GM12878 (cell line): Measurements from ENCODE around the gene ECT2. TPM values are rescaled to one million over a fixed set of nuclear protein-coding genes. Genes with fewer than 3 reads are reported as not detected.

Experiments
- ATAC-seq: fragments of 200-7000 bp; cut with Tn5 transposase; 3 replicates; pipeline ENCODE4 v1.9.1; 2020; ENCODE audit warnings: mild to moderate bottlenecking, moderate library complexity
- BruUV-seq: library from RNA; stranded (reverse); fragments of 400-500 nt; replicated peaks from 2 replicates; lab custom pipeline; 2021; lab: Mats Ljungman, UMichigan
- CTCF ChIA-PET: fragments of 300-600 bp; sonication (Branson Sonifier 250); formaldehyde crosslinking; extraction: SDS; loops from one replicate; lab custom pipeline; 2021; ENCODE audit warnings: inconsistent platforms; lab: Yijun Ruan, JAX
- POLR2A ChIA-PET: fragments of 350-600 bp; formaldehyde crosslinking; extraction: SDS; loops from one replicate; lab custom pipeline; 2021; ENCODE audit warnings: inconsistent platforms; lab: Charles Lee
- RAD21 ChIA-PET: fragments of 300-600 bp; sonication (Branson Sonifier 250); formaldehyde crosslinking; loops from one replicate; lab custom pipeline; 2023; ENCODE audit warnings: antibody characterized with exemption; ENCODE audit not compliant: unreplicated experiment; lab: Charles Lee
- SMC1A ChIA-PET: fragments of 300-600 bp; sonication (Branson Sonifier 250); formaldehyde crosslinking; loops from one replicate; lab custom pipeline; 2023; ENCODE audit not compliant: unreplicated experiment, uncharacterized antibody; lab: Charles Lee
- DNase-seq: peaks from one replicate; pipeline ENCODE4 v3.0.0-alpha.2; 2011; ENCODE audit warnings: low read depth, low spot score
- FAIRE-seq: peaks from 3 replicates; lab custom pipeline; 2011; peaks lifted over from hg19 to GRCh38; lab: Jason Lieb, UNC
- H2AFZ ChIP-seq: 2 replicates; pipeline ENCODE4 v1.6.0; 2011; ENCODE audit warnings: low read depth, low read length, control low read depth; ENCODE audit not compliant: control insufficient read depth
- H3K27ac ChIP-seq: 2 replicates; pipeline ENCODE4 v1.5.1; 2011; ENCODE audit warnings: control low read depth; ENCODE audit not compliant: control insufficient read depth, insufficient read depth
- H3K27me3 ChIP-seq, 2 experiments: replicated peaks in 1 of 2; 2 replicates each; pipeline versions ENCODE4 v1.6.0 to v1.6.1; 2011; ENCODE audit warnings: low read length in 1 of 2; ENCODE audit not compliant: control insufficient read depth in 2 of 2, insufficient read depth in 2 of 2
- H3K36me3 ChIP-seq, 2 experiments: 2 replicates each; pipeline ENCODE4 v1.5.1; 2011; ENCODE audit warnings: low read length in 1 of 2; ENCODE audit not compliant: control insufficient read depth in 2 of 2, insufficient read depth in 2 of 2
- H3K4me1 ChIP-seq: 2 replicates; pipeline ENCODE4 v1.6.1; 2011; ENCODE audit warnings: mild to moderate bottlenecking, low read length, moderate library complexity, mixed read lengths; ENCODE audit not compliant: control insufficient read depth, insufficient read depth
- H3K4me2 ChIP-seq: 2 replicates; pipeline ENCODE4 v1.6.0; 2011; ENCODE audit warnings: control low read depth; ENCODE audit not compliant: control insufficient read depth, insufficient read depth
- H3K4me3 ChIP-seq: fragments of 200-600 bp; sonication (generic); 2 replicates; pipeline ENCODE4 v1.5.1; 2016
- H3K79me2 ChIP-seq: 2 replicates; pipeline ENCODE4 v1.6.0; 2011; ENCODE audit warnings: low read length; ENCODE audit not compliant: control insufficient read depth, insufficient read depth
- H3K9ac ChIP-seq: 2 replicates; pipeline ENCODE4 v1.8.0; 2011; ENCODE audit warnings: low read length, control low read depth, mixed read lengths; ENCODE audit not compliant: control insufficient read depth, insufficient read depth
- H3K9me3 ChIP-seq: replicated peaks from 3 replicates; pipeline ENCODE4 v1.5.1; 2011; ENCODE audit warnings: mild to moderate bottlenecking, low read length; ENCODE audit not compliant: control insufficient read depth, insufficient read depth
- H4K20me1 ChIP-seq: 2 replicates; pipeline ENCODE4 v1.6.0; 2011; ENCODE audit not compliant: control insufficient read depth, insufficient read depth
- CEBPB ChIP-seq, 2 experiments: fragments of 150-350 bp in 1 of 2; IDR thresholded peaks; 2 replicates each; pipeline ENCODE4 v1.6.1; 2012 to 2014; ENCODE audit warnings: low read depth in 2 of 2, low read length in 2 of 2, borderline replicate concordance in 1 of 2, inconsistent platforms in 1 of 2
- CHD2 ChIP-seq: IDR thresholded peaks from 2 replicates; pipeline ENCODE4 v1.6.1; 2011; ENCODE audit warnings: low read depth, low read length, improper control_type of control experiment, borderline replicate concordance
- EGR1 ChIP-seq, 2 experiments: IDR thresholded peaks; 1 replicate in 1 of 2; 2 replicates in 1 of 2; pipeline ENCODE4 v1.6.1; 2011 to 2012; ENCODE audit warnings: low read depth in 2 of 2, low read length in 2 of 2, borderline replicate concordance in 1 of 2, mild to moderate bottlenecking in 1 of 2, moderate library complexity in 1 of 2
- HCFC1 ChIP-seq: fragments of 150-350 bp; IDR thresholded peaks from 2 replicates; pipeline ENCODE4 v1.6.1; 2014; ENCODE audit warnings: low read length
- LARP7 ChIP-seq: fragments of 450-650 bp; IDR thresholded peaks from 2 replicates; pipeline ENCODE4 v1.6.1; 2017; ENCODE audit warnings: mild to moderate bottlenecking
- MEF2B ChIP-seq: fragments of 450-650 bp; IDR thresholded peaks from 2 replicates; pipeline ENCODE4 v1.6.1; 2018; ENCODE audit warnings: mild to moderate bottlenecking, moderate library complexity; ENCODE audit not compliant: partially characterized antibody, poor library complexity, severe bottlenecking
- PAX8 ChIP-seq: fragments of 450-650 bp; IDR thresholded peaks from 2 replicates; pipeline ENCODE4 v1.6.1; 2017; ENCODE audit warnings: mild to moderate bottlenecking, moderate library complexity
- PKNOX1 ChIP-seq: fragments of 450-650 bp; IDR thresholded peaks from 2 replicates; pipeline ENCODE4 v1.6.1; 2016; ENCODE audit warnings: mild to moderate bottlenecking
- RFX5 ChIP-seq: IDR thresholded peaks from 2 replicates; pipeline ENCODE4 v1.6.1; 2011; ENCODE audit warnings: low read depth, low read length, improper control_type of control experiment
- SIN3A ChIP-seq: IDR thresholded peaks from 2 replicates; pipeline ENCODE4 v1.6.1; 2012; ENCODE audit warnings: low read depth, low read length, improper control_type of control experiment
- SIX5 ChIP-seq: IDR thresholded peaks from 2 replicates; pipeline ENCODE4 v1.6.1; 2011; ENCODE audit warnings: mild to moderate bottlenecking, low read depth, low read length, moderate library complexity; ENCODE audit not compliant: severe bottlenecking
- STAT3 ChIP-seq: IDR thresholded peaks from 2 replicates; pipeline ENCODE4 v1.6.1; 2011; ENCODE audit warnings: low read depth, low read length, improper control_type of control experiment
- SUZ12 ChIP-seq: fragments of 200-600 bp; sonication (generic); IDR thresholded peaks from one replicate; pipeline ENCODE4 v1.6.1; 2018; ENCODE audit warnings: antibody characterized with exemption, mild to moderate bottlenecking; ENCODE audit not compliant: unreplicated experiment
- TBL1XR1 ChIP-seq: IDR thresholded peaks from 2 replicates; pipeline ENCODE4 v1.6.1; 2012; ENCODE audit warnings: low read depth, low read length, improper control_type of control experiment
- USF1 ChIP-seq: IDR thresholded peaks from 2 replicates; pipeline ENCODE4 v1.6.1; 2011; ENCODE audit warnings: borderline replicate concordance, low read depth, mild to moderate bottlenecking, moderate library complexity, mixed read lengths, low read length; ENCODE audit not compliant: insufficient read depth; ENCODE audit errors: extremely low read length
- ZBTB4 ChIP-seq: fragments of 450-650 bp; formaldehyde crosslinking; IDR thresholded peaks from 2 replicates; pipeline ENCODE4 v1.4.0; 2022; ENCODE audit warnings: mild to moderate bottlenecking, moderate library complexity
- ZNF217 ChIP-seq: fragments of 450-650 bp; IDR thresholded peaks from 2 replicates; pipeline ENCODE4 v1.6.1; 2017; ENCODE audit warnings: antibody characterized with exemption, mild to moderate bottlenecking
- in situ Hi-C: fragments of 300-500 bp; cut with MboI; formaldehyde crosslinking; loops from 9 replicates; pipeline ENCODE4 v1.14.3; 2018; ENCODE audit warnings: mixed read lengths
- intact Hi-C: fragments of 100-400 bp; cut with micrococcal nuclease; formaldehyde crosslinking; loops from one replicate; pipeline ENCODE4 v1.14.2; 2022; ENCODE audit not compliant: unreplicated experiment
- polyA plus RNA-seq, 11 experiments: library from polyadenylated mRNA; depleted of rRNA in 4 of 11; unstranded in 6 of 11; stranded (reverse) in 5 of 11; fragments of >200 nt; fragmentation: Nextera tagmentation in 4 of 11; fragmentation: Illumina TruSeq in 1 of 11; extraction: Ambion mirVana in 4 of 11; extraction: Trizol in 1 of 11; gene quantifications; 1 replicate in 1 of 11; 2 replicates in 10 of 11; pipeline versions ENCODE4 v1.2.1 to v1.2.3, GENCODE V29; 2011 to 2016; ENCODE audit warnings: inconsistent platforms in 2 of 11, missing spikeins in 2 of 11, low read depth in 1 of 11
- total RNA-seq, 4 experiments: library from RNA; depleted of rRNA in 3 of 4; stranded (reverse); fragments of >200 nt in 3 of 4; fragmentation: Illumina TruSeq in 1 of 4; extraction: Trizol in 1 of 4; gene quantifications; 2 replicates each; pipeline versions ENCODE4 v1.2.1 to v1.2.3, GENCODE V29; 2013 to 2021

ECT2 gene
- total and polyA plus RNA-seq, 10 of the 15 experiments (the other 5 are each of a cell fraction or from before 2014, with no cell fraction given): 21.5 to 47.8 (median 38.2) TPM

GRCh38 chr3:172816281-172816680 is 65.8 kb downstream of the ECT2 start:
- no TSS peak for BruUV-seq
- no peaks in the 10 kb centered on the region for H3K79me2 ChIP-seq
- ChIA-PET RAD21 (no interaction called here), POLR2A (interaction anchor here (0.5 kb wide), 1 partner anchor 10 kb away, joined by 4 read pairs; no protein-coding TSS in a partner anchor), CTCF (no interaction called here), SMC1A (no interaction called here)
- no peak overlapping the region for H3K9ac ChIP-seq
- H3K36me3 ChIP-seq: peaks cover 0 to 4% of the 10 kb centered on the region in 2 experiments; a peak in 2 of 4 replicates
- no peak overlapping the region for H3K4me2 ChIP-seq
- no peak for FAIRE-seq
- no peak for DNase-seq
- intact Hi-C loops (loop anchor here (10.0 kb wide), 1 partner anchor 739 kb away; no protein-coding TSS in a partner anchor), in situ Hi-C loops (no loop called here)
- H3K4me3 ChIP-seq: no peak overlapping the region
- TF ChIP-seq SUZ12 (no peak), SIX5 (no peak), MEF2B (no peak), HCFC1 (no peak), PKNOX1 (no peak), STAT3 (no peak), ZNF217 (no peak), CHD2 (no peak), TBL1XR1 (no peak), EGR1 (IDR thresholded peaks at IDR 0.05; ENCODE audit: borderline replicate concordance in 1 of 2, low read depth in 2 of 2, low read length in 2 of 2) (no peak), PAX8 (no peak), RFX5 (no peak), LARP7 (no peak), USF1 (no peak), ZBTB4 (CRISPR knock-in tag) (no peak), SIN3A (no peak), CEBPB (IDR thresholded peaks at IDR 0.05; ENCODE audit: borderline replicate concordance in 1 of 2, low read depth in 2 of 2, low read length in 2 of 2) (no peak)
- no peaks in the 10 kb centered on the region for H3K4me1 ChIP-seq
- ATAC-seq: no peak
- no peak overlapping the region for H3K27ac ChIP-seq
- H4K20me1 ChIP-seq: no peaks in the 10 kb centered on the region
- no peak overlapping the region for H2AFZ ChIP-seq
- no peaks in the 10 kb centered on the region for H3K27me3 ChIP-seq
- H3K9me3 ChIP-seq: no peaks in the 10 kb centered on the region
